Activated CD8-positive, alpha-beta memory T cell treated with anti-CD3 and anti-CD28 coated beads, Interleukin-2, amount 50 U/mL, for 24 hours (primary cell): Measurements from ENCODE around the gene NRCAM.
"Not testable (repeated sequence)": the region's sequence is repeated elsewhere in the genome, so short reads cannot be mapped to it uniquely, and the experiment has no call there.

ENCODE experiments used
- DNase-seq: peaks from one replicate; pipeline ENCODE4 v3.0.0-alpha.2; 2020; ENCODE audit errors: extremely low read depth

NRCAM gene

DNA sequence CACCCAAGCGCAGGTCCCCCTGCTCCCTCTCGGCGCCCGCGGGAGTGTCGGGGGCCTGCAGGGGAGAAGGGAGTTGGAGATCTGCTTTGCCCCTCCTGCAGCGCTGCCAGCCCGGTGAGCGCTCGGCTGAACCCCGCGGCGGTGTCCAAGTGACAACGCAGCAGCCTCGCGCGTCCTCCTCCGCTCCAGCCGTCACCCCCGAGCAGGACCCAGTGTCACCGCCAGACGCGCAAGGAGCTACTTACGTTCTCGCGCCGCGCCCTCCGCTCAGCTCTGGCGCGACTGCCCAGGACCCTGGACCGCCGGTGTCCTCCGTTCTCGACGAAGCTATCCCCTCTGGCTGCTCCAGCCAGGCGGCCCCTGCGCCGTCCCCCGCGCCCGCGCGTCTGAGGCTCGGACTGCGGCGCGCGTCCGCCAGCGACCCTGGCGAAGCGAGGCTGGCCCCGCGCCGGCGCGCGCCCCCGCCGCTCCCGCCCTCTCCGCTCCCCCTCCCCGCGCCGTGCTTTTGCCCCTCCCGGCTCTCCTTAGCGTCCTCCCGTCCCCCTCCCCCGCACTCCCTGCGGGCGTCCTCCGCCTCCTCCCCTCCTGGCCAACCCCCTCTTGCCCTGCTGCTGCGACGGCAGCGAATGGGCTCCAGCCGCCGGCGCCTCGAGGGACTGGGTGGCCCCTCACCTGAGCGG, at the start of gene NRCAM:
Gene NRCAM (minus strand): TSS at position 439 of the 680 bp plus-strand sequence. CDS start 216,372 bp downstream, outside the sequence.
- no peak for DNase-seq

GRCh38 chr7:108504576-108504975, 48.3 kb upstream of the NRCAM start:
- not testable (repeated sequence) for DNase-seq

DNA sequence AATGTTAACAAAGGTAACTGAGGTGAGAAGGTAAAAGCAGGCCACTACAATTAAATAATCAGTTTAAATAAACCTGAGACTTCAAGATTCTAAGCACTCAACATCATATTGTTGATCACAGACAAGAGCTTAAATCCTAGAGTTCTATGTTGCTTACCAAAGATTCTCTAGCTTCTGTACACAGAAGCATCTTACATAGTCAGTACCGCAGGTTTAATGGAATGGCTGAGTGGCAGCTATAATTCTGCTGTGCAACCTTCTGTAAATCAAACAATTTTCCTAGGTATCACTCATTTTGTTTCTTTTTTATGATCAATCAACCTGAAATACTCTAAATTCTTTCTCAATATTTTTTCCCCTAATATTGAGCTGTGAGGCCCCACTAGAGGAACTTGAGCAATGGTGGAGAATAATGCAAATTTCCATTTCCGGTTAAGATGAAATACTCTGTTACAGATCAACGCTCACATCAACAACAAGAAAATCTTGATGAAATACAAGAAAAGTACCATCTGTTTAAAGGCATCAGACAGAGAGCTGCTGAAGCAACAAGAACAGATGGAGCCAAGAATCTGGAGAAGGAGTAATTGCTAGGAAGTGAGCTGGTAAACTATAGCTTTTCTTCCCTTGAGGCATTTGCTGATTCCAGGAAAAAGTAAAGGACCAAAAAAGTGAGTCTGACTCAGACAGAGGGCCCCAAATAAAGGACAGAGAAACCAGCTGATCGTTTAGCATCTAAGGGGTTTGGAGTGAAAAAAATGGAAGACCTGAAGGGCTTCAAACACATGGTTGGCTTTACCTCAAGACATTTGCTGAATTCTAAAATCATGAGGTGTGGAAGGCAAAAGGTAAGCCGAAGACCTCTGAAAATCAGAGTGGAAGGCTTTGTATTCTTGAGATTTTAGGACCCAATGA, 47.1 kb upstream of the NRCAM start:
- no peak for DNase-seq

- DNase-seq, result no peak
Observed at GRCh38 chr7:108499566-108499965, 43.3 kb upstream of the NRCAM start.

DNA sequence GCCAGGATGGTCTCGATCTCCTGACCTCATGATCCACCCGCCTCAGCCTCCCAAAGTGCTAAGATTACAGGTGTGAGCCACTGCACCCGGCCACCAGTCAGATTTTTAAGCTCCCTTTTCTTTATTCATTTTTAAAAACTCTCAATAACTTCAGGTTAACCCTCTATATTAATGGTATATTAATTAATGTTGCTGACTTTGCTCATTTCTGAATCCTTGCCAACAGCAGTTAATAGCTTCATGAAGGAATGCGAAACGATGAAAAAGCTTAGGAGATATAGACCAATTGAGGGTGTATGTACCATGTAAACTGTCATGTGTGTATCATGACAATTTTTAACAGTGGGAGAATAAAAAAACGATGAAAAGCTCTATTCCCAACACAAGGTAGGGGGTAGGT, 42.2 kb upstream of the NRCAM start:
- no peak for DNase-seq

DNA sequence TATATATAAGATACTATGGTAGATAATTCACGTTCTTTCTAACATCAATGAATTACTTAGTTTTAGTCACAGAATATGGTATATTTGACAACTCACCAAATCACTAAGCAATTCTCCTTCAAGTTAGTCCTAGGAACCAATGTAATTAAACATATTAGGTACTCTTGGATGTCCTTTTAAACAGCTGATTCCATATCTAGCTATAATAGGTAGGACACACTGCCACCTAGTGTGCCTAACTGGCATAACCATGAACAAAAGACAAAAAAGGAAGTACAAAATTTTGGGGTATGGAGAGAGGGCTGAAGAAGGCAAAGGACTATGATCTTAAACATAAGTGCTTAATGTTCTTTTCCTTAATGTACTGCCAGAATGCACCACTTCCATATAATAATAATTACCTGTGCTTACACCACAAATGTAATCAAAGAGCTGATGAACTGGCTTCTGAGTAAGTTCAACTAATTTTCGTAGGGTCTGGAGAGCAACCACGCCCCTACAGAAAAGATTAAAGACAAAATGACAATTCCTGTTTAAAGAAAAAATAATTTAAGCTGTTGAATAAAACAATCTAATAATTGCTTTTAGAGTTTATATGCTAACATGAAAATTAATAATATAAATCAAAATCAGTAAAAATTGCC, 41.0 kb upstream of the NRCAM start:
- DNase-seq, result no peak

DNA sequence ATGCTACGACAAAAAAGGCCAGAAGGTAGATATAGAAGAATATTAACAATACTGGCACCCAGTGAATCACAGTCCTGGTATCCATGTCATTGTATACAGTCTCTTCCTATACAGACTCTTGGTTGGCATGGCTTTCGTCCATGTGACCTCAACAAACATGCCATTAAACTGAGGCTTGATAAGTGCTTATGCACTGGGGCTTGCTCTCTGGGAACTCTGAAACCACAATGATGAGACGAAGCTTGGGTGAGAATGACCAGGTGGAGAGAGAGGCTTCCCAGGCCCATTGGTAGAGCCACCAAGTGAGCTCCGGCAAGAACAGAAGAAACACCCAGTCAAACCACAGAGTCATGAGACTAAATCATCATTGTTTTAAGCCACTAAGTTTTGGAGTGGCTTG, 36.5 kb upstream of the NRCAM start:
- no peak for DNase-seq

DNA sequence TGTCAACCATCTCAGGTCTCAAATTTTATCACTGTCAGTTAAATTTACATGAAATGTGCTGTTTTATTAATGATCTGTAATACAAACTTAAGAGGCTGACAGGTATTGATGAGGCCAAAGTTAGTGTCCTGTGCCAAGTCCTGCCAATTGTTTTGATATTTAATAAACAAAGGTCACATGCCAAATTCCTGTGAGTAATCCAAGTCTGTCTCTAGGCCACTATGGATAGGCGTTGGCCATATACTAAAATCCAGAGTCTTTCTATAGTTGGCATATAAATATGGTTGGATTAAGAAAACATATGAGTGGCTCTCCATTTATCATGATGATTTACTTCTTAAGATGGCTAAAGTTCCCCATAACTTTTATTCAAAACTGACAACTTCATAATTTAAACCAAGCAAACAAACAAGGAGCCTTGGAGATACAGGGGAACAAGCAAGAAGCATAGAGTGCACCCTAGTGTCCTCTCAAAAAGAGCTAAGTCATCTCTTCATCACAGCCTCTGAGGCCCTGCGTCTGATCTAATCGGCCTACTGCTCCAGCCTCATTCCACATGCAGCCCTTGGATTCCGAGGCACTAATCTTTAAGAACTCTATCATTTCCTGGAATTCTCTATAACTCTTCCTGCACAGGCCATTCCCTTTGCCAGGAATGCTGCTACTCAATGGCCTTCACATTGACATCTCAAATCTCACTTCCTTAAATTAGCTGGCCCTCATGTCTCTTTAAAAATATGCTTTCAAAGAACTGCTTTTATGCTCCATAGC, 32.7 kb upstream of the NRCAM start:
- DNase-seq, result no peak

GRCh38 chr7:108487646-108488045, 31.4 kb upstream of the NRCAM start:
- no peak for DNase-seq

- no peak for DNase-seq
Observed at GRCh38 chr7:108486291-108486966, 30.2 kb upstream of the NRCAM start.

DNA sequence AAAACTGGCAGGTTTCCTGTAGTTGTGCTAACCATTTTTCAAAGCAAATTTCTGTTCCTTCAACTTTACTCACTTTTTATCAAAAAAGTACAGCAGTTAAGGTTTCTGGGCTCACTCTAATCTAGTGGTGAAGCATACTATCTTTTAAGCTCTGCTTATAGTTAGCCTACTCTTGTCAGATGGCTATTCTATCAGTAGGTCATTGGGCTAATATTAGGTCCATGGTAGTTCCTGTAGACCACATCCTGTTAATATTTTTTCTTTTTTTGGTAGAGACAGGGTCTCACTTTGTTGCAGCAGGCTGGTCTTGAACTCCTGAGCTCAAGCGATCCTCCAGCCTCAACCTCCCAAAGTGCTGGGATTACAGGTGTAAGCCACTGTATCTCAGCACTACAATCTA, 27.9 kb upstream of the NRCAM start:
- no peak for DNase-seq

DNA sequence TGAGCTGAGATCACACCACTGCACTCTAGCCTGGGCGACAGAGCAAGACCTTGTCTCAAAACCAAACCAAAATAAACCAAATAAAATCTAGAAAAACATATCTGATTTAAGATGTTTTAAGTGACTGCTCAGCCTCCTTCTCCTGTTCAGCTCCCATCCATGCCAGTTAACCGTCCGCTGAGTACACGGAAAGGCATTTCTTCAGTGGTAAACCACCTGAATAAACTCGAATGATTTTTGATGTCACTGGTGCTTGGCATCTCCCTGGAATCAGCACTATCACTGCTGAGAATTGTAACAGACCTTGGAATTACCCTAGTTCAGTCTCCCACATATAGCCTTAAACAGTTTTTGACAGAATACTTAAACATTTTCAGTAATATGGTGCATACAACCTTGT, 24.1 kb upstream of the NRCAM start:
- no peak for DNase-seq

DNA sequence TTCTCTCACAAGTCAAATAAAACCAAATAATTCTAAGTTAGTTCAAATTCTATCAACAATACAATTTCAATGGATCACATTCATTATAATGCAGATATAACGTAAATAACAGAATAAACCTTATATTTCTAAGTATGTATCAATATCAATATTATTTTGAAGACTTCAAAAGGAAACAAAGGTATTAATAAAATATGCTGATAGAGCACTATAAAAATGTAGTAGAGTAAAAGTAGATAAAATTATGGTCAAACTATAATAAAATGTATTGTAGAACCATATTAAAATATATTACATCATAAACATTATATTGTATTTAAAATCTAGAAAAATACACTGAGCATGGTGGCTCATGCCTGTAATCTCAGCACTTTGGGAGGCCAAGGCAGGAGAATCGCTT, 23.5 kb upstream of the NRCAM start:
- DNase-seq, result no peak

DNA sequence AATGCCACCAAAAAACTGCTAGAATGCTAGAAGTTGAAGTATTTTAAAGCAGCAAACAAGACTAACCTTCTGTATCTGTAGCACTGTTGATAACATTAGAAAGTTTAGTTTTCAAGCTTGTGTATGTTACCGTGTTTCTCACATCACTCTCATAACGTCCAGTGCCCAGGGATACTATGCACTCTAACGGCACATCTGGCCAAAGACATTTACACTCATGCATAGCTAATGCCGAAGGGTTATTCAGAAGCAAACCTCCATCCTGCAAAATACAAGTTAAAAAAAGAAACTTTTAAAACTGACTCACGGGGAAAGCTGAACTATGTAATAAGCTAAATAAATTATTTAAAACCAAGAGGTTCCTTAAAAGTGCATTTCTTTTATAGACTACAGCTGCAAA, 22.9 kb upstream of the NRCAM start:
- no peak for DNase-seq

GRCh38 chr7:108468246-108468645, 12.0 kb upstream of the NRCAM start:
- DNase-seq, result no peak

- DNase-seq, result no peak
Observed at GRCh38 chr7:108467391-108467790, 11.2 kb upstream of the NRCAM start.

GRCh38 chr7:108466322-108466721, 10.1 kb upstream of the NRCAM start:
- not testable (repeated sequence) for DNase-seq

DNA sequence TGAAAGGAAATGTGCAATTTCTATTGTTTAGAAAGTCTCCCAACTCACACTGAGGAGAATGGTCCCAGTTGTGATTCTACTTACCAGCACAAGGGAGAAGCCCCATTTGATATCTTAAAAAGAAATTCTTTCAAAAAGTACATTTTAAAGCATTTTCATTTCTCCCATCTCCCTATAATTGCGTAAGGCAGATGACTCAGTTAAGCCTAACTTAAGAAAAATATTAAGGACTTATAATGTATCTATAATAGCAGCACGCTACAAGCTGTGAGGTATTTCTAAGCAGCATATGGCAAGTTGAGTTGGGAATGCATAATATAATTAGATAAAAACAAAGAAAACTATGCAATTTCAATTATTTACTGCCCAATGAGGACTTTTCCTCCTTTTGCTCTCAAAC, 8.5 kb upstream of the NRCAM start:
- no peak for DNase-seq

GRCh38 chr7:108463613-108464012, 7.4 kb upstream of the NRCAM start:
- no peak for DNase-seq

- DNase-seq, result no peak
Observed at GRCh38 chr7:108461840-108462239, 5.6 kb upstream of the NRCAM start.

GRCh38 chr7:108460964-108461363, 4.7 kb upstream of the NRCAM start:
- DNase-seq, result no peak
